ENCODE results near the gene SMC1B.
A peak's percentile ranks its signal among the peaks of the same experiment; 100 is the strongest.
"Not testable (repeated sequence)": the region's sequence is repeated elsewhere in the genome, so short reads cannot be mapped to it uniquely, and the experiment has no call there.

The SMC1B gene

DNA sequence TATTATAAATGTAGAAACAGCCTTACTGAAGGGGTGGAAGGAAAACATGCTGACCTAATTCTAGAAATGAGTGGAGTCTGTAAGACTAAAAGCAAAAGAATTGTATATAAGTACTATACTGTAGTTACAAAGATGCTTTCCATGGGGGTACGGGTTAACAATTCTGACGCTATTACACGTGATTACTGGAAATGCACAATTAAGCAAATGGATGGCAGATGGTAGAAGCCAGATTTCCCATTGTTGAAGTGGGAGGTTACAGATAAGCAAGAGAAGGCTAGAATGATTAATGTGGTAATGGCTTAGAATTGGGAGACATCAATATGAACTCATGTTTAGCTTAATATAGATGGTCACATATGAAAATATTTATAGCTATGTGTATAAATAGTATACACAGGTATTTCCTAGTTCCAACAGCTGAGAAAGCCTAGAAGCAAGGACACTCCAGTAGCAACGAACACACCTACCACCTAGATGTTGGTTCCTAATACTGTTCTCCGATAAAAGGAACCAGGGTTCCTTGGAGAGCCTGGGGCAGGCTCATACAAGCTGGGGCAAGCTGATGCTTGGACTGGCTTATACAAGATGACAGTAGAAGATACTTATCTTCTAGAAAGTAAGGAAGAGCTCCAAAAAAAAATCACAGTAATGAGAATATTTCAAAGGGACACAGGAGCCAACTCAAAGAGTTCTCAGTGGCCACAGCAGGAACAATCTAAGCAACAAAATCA, 13.5 kb downstream of the SMC1B start:
- no peak overlapping the region for H3K4me3 ChIP-seq (ENCODE audit: low read length)
- TF ChIP-seq, protein P1, sequence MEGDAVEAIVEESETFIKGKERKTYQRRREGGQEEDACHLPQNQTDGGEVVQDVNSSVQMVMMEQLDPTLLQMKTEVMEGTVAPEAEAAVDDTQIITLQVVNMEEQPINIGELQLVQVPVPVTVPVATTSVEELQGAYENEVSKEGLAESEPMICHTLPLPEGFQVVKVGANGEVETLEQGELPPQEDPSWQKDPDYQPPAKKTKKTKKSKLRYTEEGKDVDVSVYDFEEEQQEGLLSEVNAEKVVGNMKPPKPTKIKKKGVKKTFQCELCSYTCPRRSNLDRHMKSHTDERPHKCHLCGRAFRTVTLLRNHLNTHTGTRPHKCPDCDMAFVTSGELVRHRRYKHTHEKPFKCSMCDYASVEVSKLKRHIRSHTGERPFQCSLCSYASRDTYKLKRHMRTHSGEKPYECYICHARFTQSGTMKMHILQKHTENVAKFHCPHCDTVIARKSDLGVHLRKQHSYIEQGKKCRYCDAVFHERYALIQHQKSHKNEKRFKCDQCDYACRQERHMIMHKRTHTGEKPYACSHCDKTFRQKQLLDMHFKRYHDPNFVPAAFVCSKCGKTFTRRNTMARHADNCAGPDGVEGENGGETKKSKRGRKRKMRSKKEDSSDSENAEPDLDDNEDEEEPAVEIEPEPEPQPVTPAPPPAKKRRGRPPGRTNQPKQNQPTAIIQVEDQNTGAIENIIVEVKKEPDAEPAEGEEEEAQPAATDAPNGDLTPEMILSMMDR (IDR thresholded peaks at IDR 0.05; ENCODE audit: insufficient read depth, low read depth, low read length, missing control alignments), result no peak
- DNase-seq (ENCODE audit: low read depth), result peak; percentile 82

DNA sequence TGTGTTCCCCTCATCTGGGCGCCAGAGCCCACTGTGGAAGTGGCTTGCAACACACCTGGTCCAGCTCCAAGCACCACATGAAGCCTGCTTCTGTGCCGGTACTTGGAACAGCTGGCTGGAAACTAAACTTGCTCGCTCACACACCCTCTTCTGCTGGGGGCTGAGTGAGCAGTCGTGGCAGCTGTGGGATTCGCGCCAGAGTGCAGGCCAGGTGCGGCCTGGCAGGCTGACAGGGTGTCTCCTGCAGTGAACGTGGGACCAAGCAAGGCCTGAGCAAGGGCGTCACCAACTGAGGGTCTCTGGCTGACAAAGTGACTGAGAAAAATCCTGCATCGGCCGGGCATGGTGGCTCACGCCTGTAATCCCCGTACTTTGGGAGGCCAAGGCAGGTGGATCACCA, 15.2 kb downstream of the SMC1B start:
- DNase-seq (ENCODE audit: low read depth), result no peak
- no peak overlapping the region for H3K4me3 ChIP-seq (ENCODE audit: low read length)
- TF ChIP-seq, protein P1 (IDR thresholded peaks at IDR 0.05; ENCODE audit: insufficient read depth, low read depth, low read length, missing control alignments), result no peak

DNA sequence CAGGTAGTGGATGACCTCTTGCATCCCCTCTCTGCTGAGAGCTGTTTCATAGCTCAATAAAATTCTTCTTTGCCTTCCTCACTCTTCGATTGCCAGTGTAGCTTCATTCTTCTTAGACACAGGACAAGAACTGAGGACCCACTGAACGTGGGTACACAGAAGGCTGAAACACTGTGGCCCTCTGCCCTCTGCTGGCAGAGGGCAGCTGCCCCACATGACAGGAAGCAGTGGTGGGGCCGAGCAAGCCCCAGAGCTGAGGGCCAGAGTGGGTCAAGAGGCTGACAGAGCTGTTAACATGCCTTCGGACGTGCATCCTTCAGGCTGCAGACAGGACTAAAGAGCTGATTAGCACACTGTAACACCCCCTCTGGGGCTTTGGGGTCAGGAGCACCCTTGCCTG, 15.6 kb downstream of the SMC1B start:
- TF ChIP-seq, protein P1 (IDR thresholded peaks at IDR 0.05; ENCODE audit: insufficient read depth, low read depth, low read length, missing control alignments), result no peak
- H3K4me3 ChIP-seq (ENCODE audit: low read length), result no peak overlapping the region
- no peak for DNase-seq (ENCODE audit: low read depth)

DNA sequence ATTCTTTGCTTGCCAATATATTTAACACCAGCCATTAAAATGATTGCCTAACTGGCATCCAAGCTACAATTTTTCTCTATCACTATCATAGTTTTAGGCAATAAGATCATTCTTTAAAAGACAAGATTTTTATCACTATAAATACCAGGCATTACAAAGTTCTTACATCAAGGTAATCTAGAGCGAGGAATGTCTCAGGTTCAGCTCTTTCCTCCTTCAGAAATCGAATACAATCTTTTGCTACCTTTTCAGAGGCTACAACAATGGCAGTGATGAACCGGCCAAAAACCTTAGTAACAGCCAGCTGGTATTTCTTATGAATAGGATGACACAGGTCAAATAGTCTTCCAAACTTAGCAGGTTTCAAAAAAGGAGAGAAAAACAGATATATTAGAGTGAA, 23.9 kb downstream of the SMC1B start:
- DNase-seq (ENCODE audit: low read depth), result no peak
- H3K4me3 ChIP-seq (ENCODE audit: low read length), result no peak overlapping the region
- TF ChIP-seq, protein P1 (IDR thresholded peaks at IDR 0.05; ENCODE audit: insufficient read depth, low read depth, low read length, missing control alignments), result no peak

DNA sequence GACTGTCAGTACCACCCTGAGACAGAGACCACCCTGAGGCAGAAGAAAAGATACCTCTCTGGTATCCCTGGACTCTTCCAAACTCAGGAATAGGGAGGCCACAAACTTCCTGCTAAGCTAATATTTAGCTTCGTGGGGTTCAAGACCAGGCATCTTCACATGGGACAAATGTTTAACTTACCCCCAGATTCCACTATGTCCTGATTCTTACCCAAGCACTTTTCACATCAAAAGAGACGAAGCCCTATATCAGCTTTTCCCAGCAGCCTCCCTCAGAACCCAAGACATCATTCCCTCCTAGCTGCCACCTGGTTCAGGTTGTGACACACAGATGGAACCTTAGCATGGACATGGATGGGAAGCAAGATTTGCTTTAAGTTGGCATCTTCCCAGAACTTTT, 32.1 kb downstream of the SMC1B start:
- H3K4me3 ChIP-seq (ENCODE audit: low read length), result no peak overlapping the region
- TF ChIP-seq, protein P1 (IDR thresholded peaks at IDR 0.05; ENCODE audit: insufficient read depth, low read depth, low read length, missing control alignments), result no peak
- no peak for DNase-seq (ENCODE audit: low read depth)

DNA sequence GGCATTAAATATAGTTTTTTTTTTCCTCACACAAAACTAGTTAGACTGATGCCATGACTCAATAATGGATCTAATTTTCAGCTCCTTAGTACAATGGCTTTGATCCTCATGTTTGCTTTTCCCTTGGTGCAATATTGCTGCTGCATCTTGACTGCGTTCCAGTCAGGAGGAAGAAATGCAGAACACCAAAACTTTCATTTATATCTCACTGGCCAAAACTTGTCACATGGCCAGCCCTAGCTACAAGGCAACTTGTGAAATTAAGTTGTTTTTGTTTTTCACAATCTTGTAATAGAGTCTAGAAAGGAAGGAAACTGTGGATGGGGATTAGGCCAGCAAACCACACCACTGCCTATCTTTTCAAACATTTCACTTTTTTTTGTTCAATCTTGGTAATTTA, 36.7 kb downstream of the SMC1B start:
- TF ChIP-seq, protein P1 (IDR thresholded peaks at IDR 0.05; ENCODE audit: insufficient read depth, low read depth, low read length, missing control alignments), result no peak
- peak; percentile 28 for DNase-seq (ENCODE audit: low read depth)
- H3K4me3 ChIP-seq (ENCODE audit: low read length), result no peak overlapping the region

DNA sequence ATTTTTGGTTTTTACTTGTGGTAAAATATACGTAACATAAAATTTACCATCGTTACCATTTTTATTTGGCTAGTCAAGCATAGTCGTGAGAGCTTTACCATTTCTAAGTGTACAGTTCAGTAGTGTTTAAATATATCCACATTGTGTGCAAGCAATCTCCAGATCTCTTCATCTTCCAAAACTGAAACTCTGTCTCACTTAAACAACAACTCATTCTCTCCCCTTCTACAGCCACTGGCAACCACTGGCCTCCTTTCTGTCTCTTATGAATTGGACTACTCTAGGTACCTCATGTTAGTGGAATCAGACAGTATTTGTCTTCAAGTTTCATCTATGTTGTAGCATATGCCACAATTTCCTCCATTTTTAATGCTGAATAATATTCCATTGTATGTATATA, 37.4 kb downstream of the SMC1B start:
- DNase-seq (ENCODE audit: low read depth), result no peak
- H3K4me3 ChIP-seq (ENCODE audit: low read length), result no peak overlapping the region
- TF ChIP-seq, protein P1 (IDR thresholded peaks at IDR 0.05; ENCODE audit: insufficient read depth, low read depth, low read length, missing control alignments), result no peak

DNA sequence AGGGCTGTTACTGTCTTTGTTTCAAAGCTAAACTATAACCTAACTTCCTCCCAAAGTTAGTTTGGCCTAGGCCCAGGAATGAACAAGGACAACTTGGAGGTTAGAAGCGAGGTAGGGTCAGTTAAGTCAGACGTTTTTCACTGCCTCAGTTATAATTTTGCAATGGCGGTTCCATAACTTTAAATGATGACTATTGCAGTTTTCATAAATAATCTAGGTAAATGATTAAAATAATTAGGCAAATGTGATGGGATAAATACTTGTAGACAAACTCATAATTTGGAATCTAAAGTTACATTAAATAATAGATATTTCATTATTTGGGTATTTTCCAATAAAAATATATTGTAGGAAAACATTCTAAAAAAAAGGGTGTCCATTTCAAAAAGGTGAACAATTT, 39.8 kb downstream of the SMC1B start:
- not testable (repeated sequence) for DNase-seq (ENCODE audit: low read depth)

More for the DNA sequence above, 39.8 kb downstream of the SMC1B start:
- not testable (repeated sequence) for H3K4me3 ChIP-seq (ENCODE audit: low read length)

Measured in epithelial cell of esophagus (primary cell).